Retinal pigment epithelial cell (primary cell): Measurements from ENCODE around the gene MYOG.
A peak's percentile ranks its signal among the peaks of the same experiment; 100 is the strongest.

ENCODE experiments used
- DNase-seq: peaks from one replicate; pipeline ENCODE4 v3.0.0-alpha.2; 2010; ENCODE audit warnings: low read depth
- H3K4me3 ChIP-seq: 2 replicates; pipeline ENCODE4 v1.5.1; 2011; ENCODE audit warnings: mild to moderate bottlenecking, low read length, control low read depth, moderate library complexity
- TF ChIP-seq, protein P1 (sequence below): conservative IDR thresholded peaks from 2 replicates; pipeline ENCODE4 v1.5.1; 2011; ENCODE audit warnings: low read depth, low read length, control low read depth, inconsistent platforms

MYOG gene

DNA sequence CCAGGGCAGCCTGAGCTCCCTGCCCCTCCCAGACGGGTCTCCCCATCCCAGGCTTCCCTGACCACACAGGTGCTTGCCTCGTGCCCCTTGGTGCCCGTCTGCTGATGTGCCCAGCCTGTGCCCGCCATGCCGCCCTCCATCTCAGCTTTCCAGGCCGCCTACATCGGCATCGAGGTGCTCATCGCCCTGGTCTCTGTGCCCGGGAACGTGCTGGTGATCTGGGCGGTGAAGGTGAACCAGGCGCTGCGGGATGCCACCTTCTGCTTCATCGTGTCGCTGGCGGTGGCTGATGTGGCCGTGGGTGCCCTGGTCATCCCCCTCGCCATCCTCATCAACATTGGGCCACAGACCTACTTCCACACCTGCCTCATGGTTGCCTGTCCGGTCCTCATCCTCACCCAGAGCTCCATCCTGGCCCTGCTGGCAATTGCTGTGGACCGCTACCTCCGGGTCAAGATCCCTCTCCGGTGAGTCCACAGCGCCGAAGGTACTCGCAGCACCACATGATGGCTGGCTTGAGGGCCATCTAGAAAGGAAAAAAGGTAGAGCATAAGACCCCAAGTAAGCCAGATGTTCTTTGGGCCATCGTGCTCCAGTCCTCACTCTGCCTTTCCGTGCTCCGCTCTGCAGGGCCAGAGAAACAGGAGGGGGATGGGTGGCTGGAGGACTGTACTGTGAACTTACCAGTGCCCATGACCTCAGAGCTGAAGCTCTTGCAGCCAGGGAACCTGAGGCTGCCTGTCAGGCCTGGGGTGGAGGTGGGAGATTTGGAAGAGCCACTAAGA, 43.1 kb upstream of the MYOG start:
- DNase-seq: no peak
- TF ChIP-seq, protein P1, sequence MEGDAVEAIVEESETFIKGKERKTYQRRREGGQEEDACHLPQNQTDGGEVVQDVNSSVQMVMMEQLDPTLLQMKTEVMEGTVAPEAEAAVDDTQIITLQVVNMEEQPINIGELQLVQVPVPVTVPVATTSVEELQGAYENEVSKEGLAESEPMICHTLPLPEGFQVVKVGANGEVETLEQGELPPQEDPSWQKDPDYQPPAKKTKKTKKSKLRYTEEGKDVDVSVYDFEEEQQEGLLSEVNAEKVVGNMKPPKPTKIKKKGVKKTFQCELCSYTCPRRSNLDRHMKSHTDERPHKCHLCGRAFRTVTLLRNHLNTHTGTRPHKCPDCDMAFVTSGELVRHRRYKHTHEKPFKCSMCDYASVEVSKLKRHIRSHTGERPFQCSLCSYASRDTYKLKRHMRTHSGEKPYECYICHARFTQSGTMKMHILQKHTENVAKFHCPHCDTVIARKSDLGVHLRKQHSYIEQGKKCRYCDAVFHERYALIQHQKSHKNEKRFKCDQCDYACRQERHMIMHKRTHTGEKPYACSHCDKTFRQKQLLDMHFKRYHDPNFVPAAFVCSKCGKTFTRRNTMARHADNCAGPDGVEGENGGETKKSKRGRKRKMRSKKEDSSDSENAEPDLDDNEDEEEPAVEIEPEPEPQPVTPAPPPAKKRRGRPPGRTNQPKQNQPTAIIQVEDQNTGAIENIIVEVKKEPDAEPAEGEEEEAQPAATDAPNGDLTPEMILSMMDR: no peak
- peak overlapping the region; percentile 55 for H3K4me3 ChIP-seq

DNA sequence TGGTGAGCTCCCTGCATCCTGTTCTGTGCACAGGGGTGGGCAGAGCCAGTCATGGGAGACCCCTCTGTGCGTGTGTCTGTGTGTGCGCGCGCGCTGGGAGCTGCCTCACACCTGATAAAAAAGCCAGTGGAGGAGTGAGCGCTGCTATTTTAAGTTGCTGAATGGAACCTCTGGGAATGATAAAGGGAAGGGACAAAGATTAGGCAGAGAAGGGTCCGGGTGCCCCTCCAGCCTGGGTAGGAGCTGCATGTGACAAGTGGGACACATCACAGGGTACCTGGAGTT, 42.6 kb upstream of the MYOG start:
- TF ChIP-seq, protein P1: no peak
- DNase-seq: no peak
- peak overlapping the region; percentile 55 for H3K4me3 ChIP-seq

DNA sequence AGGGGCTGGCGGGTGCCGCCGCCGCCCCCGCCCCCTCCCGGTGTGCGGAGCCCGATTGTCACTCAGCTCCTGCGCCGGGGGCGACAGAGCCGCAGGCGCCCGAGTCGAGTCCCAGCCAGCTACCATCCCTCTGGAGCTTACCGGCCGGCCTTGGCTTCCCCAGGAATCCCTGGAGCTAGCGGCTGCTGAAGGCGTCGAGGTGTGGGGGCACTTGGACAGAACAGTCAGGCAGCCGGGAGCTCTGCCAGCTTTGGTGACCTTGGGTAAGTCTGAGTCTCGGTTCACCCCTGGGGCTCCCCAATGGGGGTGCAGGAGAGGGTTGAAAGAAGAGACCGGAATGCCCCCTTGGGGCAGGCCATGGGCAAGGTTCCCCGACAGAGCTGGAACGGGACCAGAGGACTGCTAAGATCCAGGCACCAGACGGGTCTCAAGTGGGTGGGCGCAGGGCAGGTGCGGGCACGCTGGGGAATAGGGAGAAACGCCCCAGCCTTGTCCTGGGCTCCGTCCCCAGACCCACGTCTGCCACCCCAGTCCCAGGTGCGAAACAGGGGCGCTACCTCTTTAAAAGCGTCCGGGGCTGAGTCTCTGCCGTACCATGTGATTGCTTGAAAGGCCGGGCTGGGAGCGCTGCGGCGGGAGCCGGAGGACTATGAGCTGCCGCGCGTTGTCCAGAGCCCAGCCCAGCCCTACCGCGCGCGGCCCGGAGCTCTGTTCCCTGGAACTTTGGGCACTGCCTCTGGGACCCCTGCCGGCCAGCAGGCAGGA, 42.0 kb upstream of the MYOG start, which contains the start of gene ADORA1:
Gene ADORA1 (plus strand): TSS at position 61 of the 765 bp plus-strand sequence. CDS start 1,116 bp downstream, outside the sequence.
- TF ChIP-seq, protein P1: peak; percentile 25
- peak within 1 kb of the TSS; percentile 55 for H3K4me3 ChIP-seq
- DNase-seq: no peak

DNA sequence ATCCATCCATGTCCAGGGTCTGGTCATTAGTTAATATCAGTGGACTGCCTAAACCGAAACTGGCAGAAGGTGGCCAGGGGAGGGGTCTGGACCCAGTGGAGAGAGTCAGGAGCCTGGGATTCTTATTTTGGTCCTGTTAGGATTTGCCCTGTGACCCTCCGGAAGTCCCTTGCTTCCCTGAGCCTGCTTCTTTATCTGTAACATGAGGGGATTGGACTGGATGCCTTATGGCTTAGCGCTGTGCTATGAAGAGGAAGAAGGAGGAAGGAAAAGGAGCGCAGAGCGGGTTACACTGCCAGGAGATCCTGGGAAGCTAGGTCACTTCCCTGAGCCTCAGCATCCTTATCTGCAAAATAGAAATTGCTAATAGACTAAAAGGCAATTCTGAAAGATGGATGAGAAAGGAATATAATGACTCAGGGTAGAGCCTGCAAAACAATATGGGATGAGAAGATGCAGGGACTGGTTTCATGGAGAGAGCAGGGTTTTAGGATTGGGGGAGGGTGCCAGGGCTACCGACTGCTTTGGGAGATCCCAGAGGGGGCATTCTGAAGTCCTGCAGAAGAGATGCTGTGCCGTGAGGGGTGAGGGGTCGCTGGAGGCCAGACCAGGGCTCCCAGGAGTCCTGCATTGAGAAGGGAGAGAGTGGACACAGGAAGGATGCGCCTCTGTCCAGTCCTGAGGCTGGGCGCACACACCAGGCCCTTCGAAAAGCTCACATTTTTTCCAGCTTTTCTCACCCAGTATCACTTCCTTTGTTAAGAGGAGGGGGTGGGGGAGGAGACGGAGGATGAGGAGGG, 41.3 kb upstream of the MYOG start:
- no peak for DNase-seq
- TF ChIP-seq, protein P1: no peak
- H3K4me3 ChIP-seq: peak overlapping the region; percentile 55

DNA sequence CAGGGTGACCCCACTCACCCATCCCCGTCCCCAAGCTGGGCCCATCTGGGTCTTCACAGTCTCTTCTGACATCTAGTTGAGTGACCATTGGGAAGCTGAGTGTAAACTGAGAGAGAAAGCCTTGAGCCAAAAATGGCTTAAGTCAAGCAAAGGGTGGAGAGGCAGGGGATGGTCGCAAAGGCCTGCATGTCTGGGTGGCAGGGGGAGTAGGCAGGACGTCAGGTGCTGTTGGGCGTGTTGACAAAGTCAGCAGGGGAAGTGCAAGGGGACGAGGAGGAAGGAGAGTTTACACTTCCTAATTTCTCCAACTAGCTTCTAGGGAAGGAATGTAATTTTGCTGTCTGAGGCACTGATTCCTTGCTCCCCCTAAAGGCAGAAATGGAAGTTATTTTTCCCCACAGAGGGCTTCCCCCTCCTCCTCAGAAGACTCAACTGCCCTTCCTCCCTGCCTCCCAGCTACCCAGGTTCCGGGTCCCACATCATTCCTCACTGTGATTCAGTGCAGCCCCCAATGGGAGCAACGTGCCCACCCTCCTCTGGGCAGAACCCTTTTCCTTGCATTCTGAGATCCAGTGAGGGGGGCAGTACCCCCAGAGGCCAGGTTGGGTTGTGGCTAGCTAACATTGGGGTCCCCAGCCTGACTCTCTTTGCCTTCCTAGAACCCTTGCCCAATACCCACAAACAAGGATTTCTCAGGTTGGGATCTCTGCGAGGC, 40.5 kb upstream of the MYOG start:
- no peak for DNase-seq
- H3K4me3 ChIP-seq: no peak overlapping the region
- TF ChIP-seq, protein P1: peak; percentile 69

DNA sequence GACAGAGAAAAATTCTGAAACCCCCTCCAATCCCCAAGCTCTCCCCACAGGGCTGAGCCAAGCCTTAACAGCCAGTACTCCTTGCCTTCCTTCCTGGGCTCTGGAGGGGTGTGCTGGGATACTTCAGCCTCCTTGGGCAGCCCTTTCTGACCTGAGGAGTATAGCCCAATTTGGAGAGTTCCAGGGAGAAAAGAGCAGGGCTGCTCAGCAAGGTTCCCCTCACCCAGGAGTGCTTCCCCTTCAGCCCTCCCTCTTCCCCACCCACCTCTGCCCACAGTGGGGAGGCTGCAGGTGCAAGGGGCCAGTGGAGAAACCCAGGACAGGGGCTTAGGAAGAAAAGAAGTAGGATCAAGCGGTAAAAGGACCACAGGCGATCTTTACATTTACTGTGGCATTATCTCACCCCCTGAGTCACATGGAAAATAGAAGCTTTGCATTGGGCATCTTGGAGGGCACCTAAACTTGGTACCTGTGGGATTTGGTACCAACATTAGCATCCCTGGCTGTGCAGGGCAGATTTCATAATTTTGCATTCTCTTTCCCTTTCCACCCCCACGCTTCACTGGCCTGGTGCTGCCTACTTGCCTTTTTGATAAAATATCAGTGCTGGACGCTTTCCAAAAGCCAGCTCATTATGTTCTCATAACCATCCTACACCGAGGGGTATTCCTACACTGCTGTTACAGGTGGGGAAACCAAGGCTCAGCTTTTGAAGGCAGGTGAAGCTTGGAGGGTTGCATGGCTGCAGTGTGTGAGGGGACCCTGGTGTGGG, 38.9 kb upstream of the MYOG start:
- no peak for DNase-seq

More for the DNA sequence above, 38.9 kb upstream of the MYOG start:
- H3K4me3 ChIP-seq: no peak overlapping the region
- TF ChIP-seq, protein P1: no peak
